ENCODE results near the gene AGRN.

DNA sequence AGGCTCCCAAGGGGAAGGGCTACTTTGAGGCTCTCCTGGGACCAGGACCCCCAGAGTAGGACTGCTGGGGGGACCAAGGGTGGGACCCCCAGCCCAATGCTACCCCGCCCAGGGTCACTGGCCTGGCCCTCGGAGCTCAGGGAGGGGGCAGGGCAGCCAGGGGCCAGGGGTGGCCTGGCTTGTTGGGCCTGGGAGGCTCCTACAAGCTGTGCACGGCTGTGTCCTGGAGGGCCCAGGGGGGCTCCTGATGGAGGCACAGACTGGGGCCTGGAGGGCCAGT, 22.3 kb upstream of the AGRN start:
- TF ChIP-seq, protein P1, sequence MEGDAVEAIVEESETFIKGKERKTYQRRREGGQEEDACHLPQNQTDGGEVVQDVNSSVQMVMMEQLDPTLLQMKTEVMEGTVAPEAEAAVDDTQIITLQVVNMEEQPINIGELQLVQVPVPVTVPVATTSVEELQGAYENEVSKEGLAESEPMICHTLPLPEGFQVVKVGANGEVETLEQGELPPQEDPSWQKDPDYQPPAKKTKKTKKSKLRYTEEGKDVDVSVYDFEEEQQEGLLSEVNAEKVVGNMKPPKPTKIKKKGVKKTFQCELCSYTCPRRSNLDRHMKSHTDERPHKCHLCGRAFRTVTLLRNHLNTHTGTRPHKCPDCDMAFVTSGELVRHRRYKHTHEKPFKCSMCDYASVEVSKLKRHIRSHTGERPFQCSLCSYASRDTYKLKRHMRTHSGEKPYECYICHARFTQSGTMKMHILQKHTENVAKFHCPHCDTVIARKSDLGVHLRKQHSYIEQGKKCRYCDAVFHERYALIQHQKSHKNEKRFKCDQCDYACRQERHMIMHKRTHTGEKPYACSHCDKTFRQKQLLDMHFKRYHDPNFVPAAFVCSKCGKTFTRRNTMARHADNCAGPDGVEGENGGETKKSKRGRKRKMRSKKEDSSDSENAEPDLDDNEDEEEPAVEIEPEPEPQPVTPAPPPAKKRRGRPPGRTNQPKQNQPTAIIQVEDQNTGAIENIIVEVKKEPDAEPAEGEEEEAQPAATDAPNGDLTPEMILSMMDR (IDR thresholded peaks at IDR 0.05; ENCODE audit: low read length): no peak
- no peak for TF ChIP-seq EZH2phosphoT487 (IDR thresholded peaks at IDR 0.05; ENCODE audit: low read length)

All from MM.1S (cell line).